ENCODE measurements around the gene CDYL.
"Not testable (repeated sequence)": the region's sequence is repeated elsewhere in the genome, so short reads cannot be mapped to it uniquely, and the experiment has no call there.

CDYL gene

DNA sequence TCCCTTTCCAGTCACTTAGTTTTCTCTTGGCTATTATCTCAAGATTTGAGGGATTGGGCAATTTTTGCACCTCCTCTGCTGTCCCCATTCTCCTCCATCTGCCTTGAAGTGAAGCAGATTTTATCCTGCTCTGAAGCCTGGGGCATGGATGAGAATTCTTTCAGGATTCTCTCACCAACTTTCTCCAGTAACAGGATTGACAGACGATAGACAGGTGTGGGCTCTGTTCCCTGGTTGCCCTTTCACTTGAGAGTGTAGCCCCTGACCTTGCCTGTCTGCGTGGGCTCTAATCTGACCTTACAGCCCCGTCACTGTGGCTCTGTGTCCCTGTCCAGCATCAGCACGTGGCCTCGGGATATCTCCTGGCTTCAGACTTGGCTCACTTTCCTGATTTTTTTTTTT, 27.1 kb downstream of the CDYL start:
- no peak for FAIRE-seq
- no peak for DNase-seq (ENCODE audit: low spot score)

DNA sequence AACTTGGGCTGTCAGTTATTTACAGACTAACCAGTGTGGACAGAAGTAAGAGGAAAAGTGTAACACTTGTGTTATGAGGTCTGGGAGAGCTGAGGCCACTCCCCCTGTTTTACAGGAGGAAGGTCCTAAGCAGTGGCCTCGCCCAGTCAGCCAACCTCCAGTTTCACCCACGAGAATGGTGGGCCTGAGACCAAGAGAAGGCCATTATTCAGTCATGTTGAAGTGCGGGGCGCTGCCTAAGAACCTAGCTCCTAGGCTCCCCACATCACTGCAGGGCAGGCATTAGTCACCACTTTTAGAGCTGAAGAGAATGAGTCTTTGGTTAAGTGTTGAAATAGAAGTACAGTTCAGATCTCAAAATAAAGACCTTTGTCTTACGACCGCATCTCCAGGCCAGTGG, 27.9 kb downstream of the CDYL start:
- FAIRE-seq (no peak), DNase-seq (ENCODE audit: low spot score) (no peak)

DNA sequence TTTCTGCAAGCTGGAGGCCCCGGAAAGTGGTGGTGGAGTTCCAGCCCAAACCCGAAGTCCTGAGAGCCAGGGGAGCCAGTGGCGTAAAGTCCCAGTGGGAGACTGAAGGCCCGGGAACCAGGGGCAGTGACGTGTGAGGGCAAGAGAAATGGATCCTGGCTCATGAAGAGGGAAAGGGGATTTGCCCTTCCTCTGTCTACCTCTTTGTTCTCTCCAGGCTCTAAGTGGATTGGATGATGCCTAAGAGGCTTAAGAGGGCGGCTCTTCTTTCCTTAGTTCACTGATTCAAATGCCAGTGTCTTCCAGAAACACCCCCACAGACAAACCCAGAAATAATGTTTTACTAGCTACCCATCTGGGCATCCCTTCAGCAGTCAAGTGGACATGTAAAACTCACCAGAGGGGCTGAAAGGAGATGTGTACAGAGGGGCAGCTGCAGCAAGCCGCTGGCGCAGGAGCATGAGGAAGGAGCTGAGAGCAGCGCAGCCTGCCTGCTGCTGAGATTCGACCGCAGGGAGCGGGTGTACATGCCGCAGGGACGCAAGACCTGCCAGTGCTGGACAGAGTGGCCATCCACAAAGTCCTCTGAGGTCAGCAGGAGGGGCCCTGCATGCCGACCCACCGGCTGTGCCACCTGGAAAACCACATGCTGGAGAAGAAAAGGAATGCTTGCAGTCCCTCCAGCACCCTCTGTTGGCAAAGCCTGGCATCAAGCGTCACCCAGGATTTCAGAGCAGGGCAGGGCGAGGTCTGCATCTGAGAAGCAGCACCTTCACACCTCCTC, 29.5 kb downstream of the CDYL start:
- DNase-seq (ENCODE audit: low spot score) (no peak), FAIRE-seq (no peak)

GRCh38 chr6:4806337-4806725, 30.1 kb downstream of the CDYL start:
- no peak for FAIRE-seq
- DNase-seq (ENCODE audit: low spot score), result no peak

DNA sequence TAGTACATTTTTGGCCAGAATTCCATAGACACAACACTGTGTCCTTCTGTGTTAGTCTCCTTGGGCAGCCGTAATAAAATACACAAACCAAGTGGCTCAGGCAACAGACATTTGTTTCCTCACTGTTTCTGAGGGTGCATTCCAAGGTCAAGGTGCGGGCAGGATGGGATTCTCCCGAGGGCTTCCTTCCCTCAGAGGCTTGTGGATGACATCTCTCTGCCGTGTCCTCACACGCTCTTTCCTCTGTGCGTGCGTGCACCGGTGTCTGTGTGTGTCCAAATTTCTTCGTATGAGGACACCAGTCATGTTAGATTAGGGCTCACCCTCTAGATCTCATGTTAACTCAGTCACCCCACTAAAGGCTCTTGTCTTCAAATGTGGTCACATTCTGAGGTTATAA, 30.6 kb downstream of the CDYL start:
- DNase-seq (ENCODE audit: low spot score) (no peak), FAIRE-seq (no peak)

GRCh38 chr6:4808396-4808795, 32.2 kb downstream of the CDYL start:
- FAIRE-seq (no peak), DNase-seq (ENCODE audit: low spot score) (no peak)

DNA sequence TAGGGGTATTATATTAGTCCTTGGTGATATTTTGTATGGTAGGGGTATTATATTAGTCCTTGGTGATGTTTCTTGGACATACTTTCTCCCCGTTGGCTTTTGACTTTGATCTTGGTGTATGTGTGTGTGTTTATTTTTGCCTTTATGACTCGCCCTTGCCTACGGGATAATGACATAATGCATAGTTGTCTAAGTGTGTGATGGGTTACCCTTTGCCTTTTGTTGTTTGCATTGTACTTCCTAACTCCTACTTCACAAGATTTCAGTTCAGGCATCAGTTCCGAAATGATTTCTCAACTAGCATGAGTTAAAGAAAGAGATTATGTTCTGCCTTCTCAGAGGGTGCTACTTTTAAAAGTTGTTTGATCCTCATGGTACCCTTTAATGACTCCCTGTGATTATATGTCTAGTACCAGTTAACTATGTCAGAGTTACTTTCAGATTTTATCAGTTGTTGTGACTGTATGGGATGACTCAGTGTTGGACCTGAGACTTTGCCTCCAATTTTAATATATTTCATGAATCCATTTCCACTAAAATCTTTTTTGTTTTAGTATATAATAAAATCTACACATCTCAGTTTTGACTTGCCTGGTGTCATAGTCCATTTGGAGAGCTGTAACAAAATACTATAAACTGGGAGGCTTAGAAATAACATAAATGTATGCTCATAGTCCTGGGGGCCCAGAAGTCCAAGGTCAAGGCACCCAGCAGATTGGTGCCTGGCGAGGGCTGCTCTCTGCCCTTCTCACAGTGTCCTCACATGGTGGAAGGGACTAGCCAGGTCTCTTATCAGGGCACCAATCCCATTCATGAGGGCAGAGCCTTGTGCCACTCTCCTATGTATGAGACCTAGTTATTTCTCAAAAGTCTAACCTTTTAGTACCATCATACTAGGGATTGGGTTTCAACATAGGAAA, 34.1 kb downstream of the CDYL start:
- FAIRE-seq (no peak), DNase-seq (ENCODE audit: low spot score) (peak; percentile 49)

GRCh38 chr6:4812068-4812467, 35.9 kb downstream of the CDYL start:
- DNase-seq (ENCODE audit: low spot score) (no peak), FAIRE-seq (no peak)

- DNase-seq (ENCODE audit: low spot score), result no peak
- no peak for FAIRE-seq
These were observed 36.9 kb downstream of the CDYL start for GRCh38 chr6:4813055-4813454.

GRCh38 chr6:4814212-4814611, 38.0 kb downstream of the CDYL start:
- FAIRE-seq (no peak), DNase-seq (ENCODE audit: low spot score) (no peak)

DNA sequence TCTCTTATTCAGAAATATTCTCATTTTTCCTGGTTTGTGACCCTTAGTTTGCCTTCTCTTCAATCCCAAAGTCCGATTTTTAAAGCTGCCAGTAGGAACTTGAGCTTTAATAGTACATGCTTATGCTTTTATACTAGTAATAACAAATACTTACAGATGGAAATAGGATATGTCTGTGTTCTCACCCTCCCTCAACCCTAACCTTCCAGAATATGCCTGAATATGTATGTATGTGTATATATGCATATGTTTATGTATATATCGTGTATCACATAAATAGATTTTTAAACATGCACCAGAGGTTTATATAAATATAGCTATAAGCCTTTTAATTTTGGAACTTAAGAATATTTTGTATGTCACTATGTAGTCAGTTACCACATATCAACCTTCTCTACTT, 38.8 kb downstream of the CDYL start:
- no peak for FAIRE-seq

GRCh38 chr6:4815584-4815983, 39.4 kb downstream of the CDYL start:
- DNase-seq (ENCODE audit: low spot score), result no peak
- FAIRE-seq, result no peak

More for the DNA sequence above, 38.8 kb downstream of the CDYL start:
- no peak for DNase-seq (ENCODE audit: low spot score)

DNA sequence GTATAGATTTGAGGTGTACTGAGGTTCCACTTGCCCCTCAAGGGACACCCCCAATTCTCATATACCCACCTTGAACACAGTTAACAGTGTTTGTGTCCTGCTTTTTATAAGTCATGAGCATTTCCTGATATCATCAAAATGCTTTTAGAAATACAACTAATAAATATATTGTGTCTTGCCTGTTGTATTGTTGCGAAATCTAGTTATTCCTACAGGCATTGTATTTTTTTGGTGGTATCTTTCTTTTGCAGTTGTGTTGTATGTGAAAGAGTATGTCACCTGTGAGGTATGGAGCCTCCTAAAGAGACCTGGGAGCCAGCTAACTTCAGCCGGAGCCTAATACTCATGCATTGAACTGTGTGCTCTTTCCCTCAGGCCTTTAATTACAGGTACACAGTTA, 40.7 kb downstream of the CDYL start:
- DNase-seq (ENCODE audit: low spot score) (no peak), FAIRE-seq (no peak)

- no peak for DNase-seq (ENCODE audit: low spot score)
- no peak for FAIRE-seq
These were observed 41.3 kb downstream of the CDYL start for GRCh38 chr6:4817551-4817950.

DNA sequence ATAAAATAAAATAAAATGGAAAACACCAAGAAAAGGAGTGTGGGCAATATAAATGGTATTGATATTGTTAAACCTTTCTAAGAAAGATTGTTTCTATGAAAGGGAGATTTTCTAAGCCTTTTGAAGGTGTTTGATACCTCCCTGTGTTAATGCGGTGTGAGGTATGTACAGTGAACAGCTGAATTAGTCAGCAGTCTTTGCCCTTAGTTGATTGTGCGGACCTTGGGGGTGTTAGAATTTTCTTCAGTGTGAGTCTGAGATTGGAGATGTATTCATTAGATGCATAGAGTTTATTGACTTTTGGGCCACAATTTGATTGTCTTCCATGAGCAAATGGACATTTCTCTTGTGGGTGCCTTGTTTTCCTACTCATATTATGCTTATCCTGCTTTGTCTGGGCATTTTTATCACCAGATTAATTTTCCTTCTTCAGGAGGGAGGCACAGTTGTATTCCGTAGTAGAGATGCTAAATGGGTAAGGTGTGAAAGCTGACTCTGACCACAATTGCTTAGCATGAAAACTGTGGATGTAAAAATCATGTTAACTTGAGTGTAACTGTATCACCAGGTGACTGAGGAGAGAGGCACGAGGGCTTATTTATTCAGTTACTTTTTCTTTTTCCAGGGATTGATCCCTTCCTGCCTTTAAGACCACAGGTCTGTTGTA, 42.2 kb downstream of the CDYL start:
- no peak for FAIRE-seq
- no peak for DNase-seq (ENCODE audit: low spot score)

GRCh38 chr6:4819706-4820283, 43.6 kb downstream of the CDYL start:
- no peak for FAIRE-seq
- no peak for DNase-seq (ENCODE audit: low spot score)

DNA sequence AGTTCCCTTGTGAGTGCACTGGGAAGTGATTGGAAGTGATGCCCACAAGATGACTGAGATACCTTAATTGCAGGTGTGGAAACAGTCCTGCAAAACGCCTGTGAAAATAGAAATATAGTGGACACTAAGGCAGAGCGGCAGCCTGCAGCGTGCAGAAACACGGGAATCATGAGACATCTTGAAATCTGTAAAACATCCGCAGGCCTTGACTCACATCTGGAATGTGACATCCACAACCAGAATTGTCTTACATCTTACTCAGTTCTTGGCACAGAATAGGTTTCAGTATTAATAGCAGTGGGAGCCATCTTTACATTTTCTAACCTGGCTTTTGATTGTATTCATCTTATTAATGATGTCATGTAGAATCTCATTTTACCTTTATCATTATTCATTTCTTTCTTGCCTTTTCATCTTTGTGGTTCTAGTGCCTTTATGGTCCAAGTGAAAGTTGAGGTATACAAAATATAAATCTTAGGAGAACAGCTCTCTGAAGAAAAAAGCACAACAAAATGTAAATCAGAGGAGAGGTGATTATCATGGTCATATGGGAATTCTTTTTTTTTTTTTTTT, 44.6 kb downstream of the CDYL start:
- DNase-seq (ENCODE audit: low spot score) (no peak), FAIRE-seq (no peak)

DNA sequence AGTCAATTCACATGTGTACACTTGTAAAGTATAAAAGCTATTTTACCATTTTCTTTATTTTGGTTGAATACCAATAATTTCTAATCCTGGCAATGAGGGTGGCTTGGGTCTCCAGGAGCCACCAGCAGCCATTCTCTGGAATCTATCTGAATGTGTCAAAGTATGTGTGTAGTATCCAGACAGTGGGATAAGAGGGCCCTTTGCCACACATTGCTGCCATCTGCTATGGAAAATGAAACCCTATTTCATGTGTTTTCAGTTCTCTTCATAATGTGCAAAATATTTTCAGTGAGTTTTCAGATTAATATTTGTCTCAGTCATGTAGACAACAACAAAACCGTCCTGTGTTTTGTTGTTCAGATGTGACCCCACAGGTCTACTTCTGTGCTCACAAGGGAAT, 46.3 kb downstream of the CDYL start:
- no peak for FAIRE-seq
- DNase-seq (ENCODE audit: low spot score), result no peak

DNA sequence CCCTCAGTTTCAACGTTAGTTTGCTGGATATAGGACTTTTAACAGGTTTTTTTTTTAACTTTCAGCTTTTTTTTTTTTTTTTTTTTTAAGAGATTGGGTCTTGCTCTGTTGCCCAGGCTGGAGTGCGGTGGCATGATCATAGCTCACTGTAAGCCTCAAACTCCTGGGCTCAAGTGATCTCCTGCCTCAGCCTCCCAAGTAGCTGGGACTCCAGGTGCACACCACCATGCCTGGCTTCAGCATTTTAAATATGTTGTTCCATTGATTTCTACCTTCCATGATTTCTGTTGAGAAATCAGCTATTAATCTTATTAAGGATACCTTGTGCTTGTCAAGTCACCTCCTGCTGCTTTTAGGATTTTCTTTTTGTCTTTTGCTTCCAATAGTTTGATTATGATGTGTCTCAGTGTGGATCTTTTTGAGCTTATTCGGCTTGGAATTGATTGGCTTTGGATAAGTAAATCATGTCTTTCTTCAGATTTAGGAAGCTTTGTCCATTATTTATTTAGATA, 52.0 kb downstream of the CDYL start:
- FAIRE-seq, result no peak
- DNase-seq (ENCODE audit: low spot score), result no peak

DNA sequence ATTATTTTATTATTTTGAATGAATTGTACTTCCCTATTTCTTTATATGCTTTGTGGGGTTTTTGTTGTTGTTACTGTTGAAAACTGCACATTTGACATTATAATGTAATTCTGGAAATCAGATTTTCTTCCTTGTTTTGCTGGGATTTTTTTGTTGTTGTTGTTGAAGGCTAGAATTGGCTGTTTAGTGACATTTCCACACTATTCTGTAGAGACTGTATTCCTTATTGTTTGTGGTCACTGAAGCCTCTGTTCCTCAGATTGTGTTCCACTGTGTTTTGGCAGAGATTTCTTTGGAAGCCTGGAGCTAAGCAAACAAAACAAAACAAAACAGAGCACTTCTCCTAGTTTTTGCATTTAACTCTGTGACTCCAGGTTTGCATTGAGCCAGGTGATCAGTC, 52.9 kb downstream of the CDYL start:
- DNase-seq (ENCODE audit: low spot score), result no peak
- FAIRE-seq, result no peak

GRCh38 chr6:4835540-4835939, 59.3 kb downstream of the CDYL start:
- not testable (repeated sequence) for DNase-seq (ENCODE audit: low spot score); FAIRE-seq
